ENCODE results near the gene SNRPD3. TPM values are rescaled to one million over a fixed set of nuclear protein-coding genes. Genes with fewer than 3 reads are reported as not detected.
"Not testable (repeated sequence)": the region's sequence is repeated elsewhere in the genome, so short reads cannot be mapped to it uniquely, and the experiment has no call there.

SNRPD3 gene
- polyA plus RNA-seq, 3 donors from 2014 or later = 56.6 to 116 (median 113) TPM

DNA sequence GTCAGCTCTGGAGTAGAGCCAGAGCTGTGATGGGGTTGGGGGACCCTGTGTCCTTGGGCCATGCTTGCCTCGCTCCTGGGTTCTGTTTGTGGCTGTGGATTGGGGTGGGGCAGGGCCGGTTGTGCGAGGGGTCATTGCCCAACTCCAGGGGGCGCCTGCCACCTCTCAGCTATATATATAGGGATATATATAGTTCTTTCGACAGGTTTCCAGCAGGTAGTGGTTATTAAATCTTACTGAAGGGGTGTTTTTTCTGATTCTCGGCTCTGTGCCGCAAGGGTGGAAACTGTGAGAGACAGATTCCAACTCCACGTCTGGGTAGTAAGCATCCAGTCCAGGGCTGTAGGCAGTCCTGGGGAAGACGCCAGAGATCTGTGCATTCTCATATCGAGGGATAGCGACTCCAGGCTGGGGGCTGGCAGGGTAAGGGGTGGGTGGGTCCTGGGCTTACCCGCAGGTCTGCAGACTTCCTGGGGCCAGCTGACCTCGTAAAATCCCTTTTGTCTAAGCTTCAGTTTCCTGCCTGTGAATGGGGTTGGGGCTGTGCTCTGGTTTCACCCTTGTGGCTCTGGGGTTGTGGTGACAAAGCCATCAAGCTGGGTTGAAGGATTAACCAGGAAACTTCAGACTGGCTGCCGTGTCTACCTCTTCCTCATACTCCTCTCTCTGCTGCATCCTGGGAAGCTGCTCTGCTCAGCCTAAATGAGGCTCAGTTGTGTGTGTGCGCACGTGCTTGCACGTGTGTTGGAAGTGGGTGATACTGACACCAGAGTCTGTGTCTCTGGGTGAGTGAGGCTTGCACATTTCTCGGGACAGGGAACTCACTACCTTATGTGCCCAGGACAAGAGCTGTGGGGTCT lies 48.2 kb downstream of the SNRPD3 start:
- H3K9me3 Mint-ChIP-seq; H3K27me3 Mint-ChIP-seq (ENCODE audit: low read depth in 3 of 3): not testable (repeated sequence)
- peak; percentile 34 to 38 (median 38) for DNase-seq

DNA sequence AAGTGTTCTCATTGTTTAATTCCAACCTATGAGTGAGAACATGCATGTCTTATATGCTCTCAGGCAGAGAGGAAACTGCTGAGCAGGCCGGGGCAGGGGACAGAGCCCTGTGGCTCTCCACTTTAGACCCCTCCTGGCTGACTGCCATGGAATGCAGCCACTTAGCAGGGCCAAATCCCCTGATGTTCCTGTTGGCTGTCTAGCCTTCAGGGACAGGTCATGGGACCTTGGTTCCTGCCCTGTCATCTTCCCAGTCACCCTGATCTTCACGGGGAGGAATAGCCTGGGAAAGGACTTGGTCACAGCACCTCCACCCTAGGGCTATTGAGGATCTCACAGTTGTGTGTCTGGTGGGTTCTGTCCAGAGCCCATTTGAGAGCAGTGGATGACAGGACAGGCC lies 50.5 kb downstream of the SNRPD3 start:
- H3K4me3 Mint-ChIP-seq = not testable (repeated sequence)

More for the DNA sequence above, 48.2 kb downstream of the SNRPD3 start:
- H3K36me3 Mint-ChIP-seq = not testable (repeated sequence)
- Mint-ChIP-seq H3K27ac (peak overlapping the region; percentile 67 to 91 (median 84)), H3K4me3 (peak overlapping the region; percentile 65 to 78 (median 72)), H3K4me1 (peaks cover 44% of the 10 kb centered on the region in 2 donors)

DNA sequence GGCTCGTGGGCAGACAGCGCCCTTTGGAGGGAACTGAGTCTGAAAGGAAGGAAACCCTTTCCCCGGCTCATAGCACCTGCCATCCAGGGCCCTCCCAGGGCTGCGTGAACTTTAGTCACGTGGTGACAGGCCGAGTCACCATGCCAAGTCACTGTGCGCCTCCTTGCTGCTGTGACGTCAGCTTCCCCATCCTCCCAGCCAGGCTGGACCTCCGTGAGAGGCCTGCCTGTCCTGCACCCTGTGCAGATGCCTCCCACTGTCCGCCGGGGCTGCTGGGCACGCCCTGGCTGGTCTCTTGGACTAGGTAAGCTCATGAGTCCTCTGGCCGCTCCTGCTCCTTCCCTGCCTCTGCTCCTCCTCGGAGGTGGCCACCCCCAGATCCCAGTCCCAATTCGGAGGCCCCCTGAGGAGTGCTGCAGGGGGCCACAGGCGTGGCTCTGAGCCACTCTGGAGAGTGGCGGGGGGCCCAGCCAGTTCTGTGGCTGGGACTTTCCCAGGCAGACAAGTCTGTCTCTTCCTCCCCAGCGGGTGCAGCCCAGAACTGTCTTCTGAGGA lies 51.7 kb downstream of the SNRPD3 start:
- Mint-ChIP-seq H3K4me3 (peak overlapping the region in 2 of 5 donors; percentile 42 to 69), H3K27ac (peak overlapping the region in 2 of 6 donors; percentile 67 to 73), H3K4me1 (peaks cover 16 to 18% of the 10 kb centered on the region in 2 donors)
- not testable (repeated sequence) for H3K27me3 Mint-ChIP-seq (ENCODE audit: low read depth in 3 of 3); H3K9me3 Mint-ChIP-seq; DNase-seq; H3K36me3 Mint-ChIP-seq

More for the DNA sequence above, 50.5 kb downstream of the SNRPD3 start:
- not testable (repeated sequence) for H3K36me3 Mint-ChIP-seq; H3K27ac Mint-ChIP-seq; H3K9me3 Mint-ChIP-seq; DNase-seq; H3K27me3 Mint-ChIP-seq (ENCODE audit: low read depth in 3 of 3)
- peaks cover 25 to 26% of the 10 kb centered on the region in 2 donors for H3K4me1 Mint-ChIP-seq

DNA sequence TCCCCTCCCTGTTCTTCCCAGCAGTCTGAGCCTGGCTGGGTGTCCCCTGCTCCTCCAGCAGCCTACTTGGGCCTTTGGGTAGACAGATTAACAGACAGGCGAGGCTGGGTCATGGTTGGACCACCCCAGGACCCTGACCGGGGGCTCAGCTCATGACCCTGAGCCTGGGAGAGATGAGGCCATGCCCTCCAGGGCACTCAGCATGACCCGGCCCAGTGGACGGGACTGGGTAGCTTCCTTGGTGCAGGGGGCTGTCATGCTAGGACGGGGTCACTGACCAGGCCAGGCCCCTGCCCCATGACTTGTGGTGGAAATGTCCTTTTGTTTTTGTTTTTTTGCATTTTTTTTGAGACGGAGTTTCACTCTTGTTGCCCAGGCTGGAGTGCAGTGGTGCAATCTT lies 52.5 kb downstream of the SNRPD3 start:
- not testable (repeated sequence) for H3K9me3 Mint-ChIP-seq; H3K27ac Mint-ChIP-seq; DNase-seq; H3K27me3 Mint-ChIP-seq (ENCODE audit: low read depth in 3 of 3); H3K4me3 Mint-ChIP-seq; H3K36me3 Mint-ChIP-seq
- H3K4me1 Mint-ChIP-seq = peaks cover 13 to 14% of the 10 kb centered on the region in 2 donors

DNA sequence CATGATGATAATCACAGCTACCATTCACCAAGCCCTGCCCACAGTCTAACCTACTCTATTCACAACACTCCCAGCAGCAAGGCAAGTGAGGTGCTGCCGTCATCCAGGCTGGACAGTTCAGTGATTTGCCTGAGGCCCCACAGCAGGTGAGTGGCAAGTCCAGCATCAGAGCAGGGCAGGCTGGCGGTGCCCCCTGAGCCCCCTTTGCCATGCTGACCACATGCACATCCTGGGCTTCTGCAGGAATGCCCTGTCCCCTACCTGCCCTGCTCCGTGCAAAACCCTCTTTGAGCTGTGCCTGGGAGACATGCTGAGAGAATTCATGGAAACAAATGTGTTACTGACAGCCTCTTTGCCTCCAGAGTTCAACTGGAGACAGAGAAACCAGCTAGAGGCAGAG lies 54.1 kb downstream of the SNRPD3 start:
- H3K36me3 Mint-ChIP-seq; DNase-seq; H3K27me3 Mint-ChIP-seq (ENCODE audit: low read depth in 3 of 3); H3K9me3 Mint-ChIP-seq; H3K4me3 Mint-ChIP-seq; H3K27ac Mint-ChIP-seq; H3K4me1 Mint-ChIP-seq: not testable (repeated sequence)

DNA sequence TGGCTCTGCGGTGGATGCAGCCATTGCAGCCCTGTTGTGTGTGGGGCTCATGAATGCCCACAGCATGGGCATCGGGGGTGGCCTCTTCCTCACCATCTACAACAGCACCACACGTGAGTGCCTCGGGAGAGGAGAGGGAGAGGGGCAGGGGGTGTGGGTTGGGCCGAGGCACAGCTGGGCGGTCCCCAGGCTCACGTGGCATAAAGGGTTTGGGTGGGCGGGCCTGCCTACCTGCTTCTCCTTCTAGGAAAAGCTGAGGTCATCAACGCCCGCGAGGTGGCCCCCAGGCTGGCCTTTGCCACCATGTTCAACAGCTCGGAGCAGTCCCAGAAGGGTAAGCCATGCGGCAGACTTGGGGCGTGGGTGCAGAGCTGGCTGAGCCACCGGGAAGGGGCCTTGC lies 59.0 kb downstream of the SNRPD3 start:
- not testable (repeated sequence) for H3K9me3 Mint-ChIP-seq, H3K27ac Mint-ChIP-seq

DNA sequence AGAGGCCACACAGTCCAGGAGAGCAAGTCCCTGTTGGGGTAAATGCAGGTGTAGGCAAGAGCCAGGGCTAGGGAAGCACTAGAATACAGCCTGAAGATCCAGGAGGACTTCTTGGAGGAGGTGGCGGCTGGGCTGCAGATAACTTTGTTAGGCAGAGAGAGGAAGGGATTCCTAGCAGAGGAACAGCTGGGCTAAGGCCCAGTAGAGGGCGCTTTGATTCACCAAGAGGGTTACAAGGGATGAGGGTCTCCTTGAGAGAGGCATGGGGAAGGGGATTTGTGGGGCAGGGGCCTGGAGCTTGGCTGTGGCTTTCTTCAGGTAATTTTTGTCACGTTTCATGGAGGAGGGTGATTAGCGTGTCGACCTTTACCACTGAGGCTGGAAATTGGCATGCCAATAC lies 65.4 kb downstream of the SNRPD3 start:
- H3K4me1 Mint-ChIP-seq; H3K4me3 Mint-ChIP-seq; H3K9me3 Mint-ChIP-seq; H3K27ac Mint-ChIP-seq; H3K27me3 Mint-ChIP-seq (ENCODE audit: low read depth in 3 of 3); H3K36me3 Mint-ChIP-seq; DNase-seq: not testable (repeated sequence)

More for the DNA sequence above, 59.0 kb downstream of the SNRPD3 start:
- H3K4me1 Mint-ChIP-seq; H3K27me3 Mint-ChIP-seq (ENCODE audit: low read depth in 3 of 3); H3K36me3 Mint-ChIP-seq; DNase-seq; H3K4me3 Mint-ChIP-seq: not testable (repeated sequence)

DNA sequence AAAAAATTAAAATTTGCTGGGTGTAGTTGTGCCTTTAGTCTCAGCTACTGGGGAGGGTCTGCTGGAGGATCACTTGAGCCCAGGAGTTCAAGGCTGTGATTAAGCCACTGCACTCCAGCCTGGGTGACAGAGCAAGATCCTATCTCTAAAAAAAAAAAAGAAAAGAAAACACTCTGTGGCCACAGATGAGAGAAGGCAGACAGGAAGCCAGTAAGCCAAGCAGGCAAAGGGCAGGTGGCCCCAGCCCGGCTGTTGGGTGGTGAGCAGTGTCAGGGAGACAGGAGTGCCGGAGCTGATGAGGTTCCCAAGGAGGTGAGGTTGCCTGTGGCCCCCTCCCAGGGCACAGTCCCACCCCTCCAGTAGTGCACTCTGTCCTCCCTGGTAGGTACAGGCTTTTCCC lies 66.8 kb downstream of the SNRPD3 start:
- H3K9me3 Mint-ChIP-seq; H3K36me3 Mint-ChIP-seq; H3K4me1 Mint-ChIP-seq; H3K4me3 Mint-ChIP-seq; H3K27me3 Mint-ChIP-seq (ENCODE audit: low read depth in 3 of 3); DNase-seq: not testable (repeated sequence)
- H3K27ac Mint-ChIP-seq = peak overlapping the region in 1 of 6 donors; percentile 66

Other genes starting within 250 kb of the SNRPD3 start
- 1 to 10 TPM; 4.6 to 6.8 (median 5.3) TPM for gene ADORA2A, start 128.4 kb upstream of the SNRPD3 start, polyA plus RNA-seq
- not detected for gene UPB1, start 60.7 kb upstream of the SNRPD3 start, polyA plus RNA-seq
- gene GUCD1, start 861 bp upstream of the SNRPD3 start, polyA plus RNA-seq = 10 to 100 TPM; 41.1 to 65.1 (median 64.1) TPM
- gene LRRC75B, start 37.1 kb downstream of the SNRPD3 start, polyA plus RNA-seq = 1 to 10 TPM; 2.1 to 2.9 (median 2.7) TPM
- 1 to 10 TPM in 2 of 3 donors, not detected in 1; 1.2 to 4.8 TPM for gene GGT1, start 47.2 kb downstream of the SNRPD3 start, polyA plus RNA-seq
- not detected for gene PIWIL3, start 218.7 kb downstream of the SNRPD3 start, polyA plus RNA-seq

All from immature natural killer cell (primary cell).